GM19395 (cell line): ENCODE data around the gene SLC25A21.
"Not testable (repeated sequence)": the region's sequence is repeated elsewhere in the genome, so short reads cannot be mapped to it uniquely, and the experiment has no call there.

Source experiments
- ATAC-seq: cut with Tn5 transposase; IDR thresholded peaks from one replicate; pipeline ENCODE4 v1.9.1; 2021; ENCODE audit warnings: mild to moderate bottlenecking, moderate library complexity; ENCODE audit not compliant: unreplicated experiment

Gene SLC25A21

GRCh38 chr14:37187294-37187693, 14.9 kb upstream of the SLC25A21 start:
- no peak for ATAC-seq

- no peak for ATAC-seq
Observed at GRCh38 chr14:37186865-37187264, 14.5 kb upstream of the SLC25A21 start.

GRCh38 chr14:37185670-37186069, 13.3 kb upstream of the SLC25A21 start:
- ATAC-seq = no peak

- not testable (repeated sequence) for ATAC-seq
Observed at GRCh38 chr14:37184520-37184919, 12.1 kb upstream of the SLC25A21 start.

- no peak for ATAC-seq
Observed at GRCh38 chr14:37181441-37181840, 9.0 kb upstream of the SLC25A21 start.

GRCh38 chr14:37180886-37181285, 8.5 kb upstream of the SLC25A21 start:
- not testable (repeated sequence) for ATAC-seq

- no peak for ATAC-seq
Observed at GRCh38 chr14:37179896-37180502, 7.6 kb upstream of the SLC25A21 start.

- no peak for ATAC-seq
Observed at GRCh38 chr14:37172936-37173614, 669 bp upstream of the SLC25A21 start.

- ATAC-seq = no peak
Observed at GRCh38 chr14:37171678-37172023, 755 bp downstream of the SLC25A21 start.

GRCh38 chr14:37170993-37171392, 1.4 kb downstream of the SLC25A21 start:
- no peak for ATAC-seq

GRCh38 chr14:37170237-37170636, 2.2 kb downstream of the SLC25A21 start:
- no peak for ATAC-seq

GRCh38 chr14:37168721-37169120, 3.7 kb downstream of the SLC25A21 start:
- ATAC-seq = no peak

- no peak for ATAC-seq
Observed at GRCh38 chr14:37167151-37168047, 5.0 kb downstream of the SLC25A21 start.

GRCh38 chr14:37165794-37166193, 6.6 kb downstream of the SLC25A21 start:
- ATAC-seq = no peak

- ATAC-seq = not testable (repeated sequence)
Observed at GRCh38 chr14:37162307-37162706, 10.1 kb downstream of the SLC25A21 start.

GRCh38 chr14:37157987-37158386, 14.4 kb downstream of the SLC25A21 start:
- ATAC-seq = no peak

GRCh38 chr14:37153483-37153882, 18.9 kb downstream of the SLC25A21 start:
- ATAC-seq = no peak

- ATAC-seq = no peak
Observed at GRCh38 chr14:37153005-37153404, 19.4 kb downstream of the SLC25A21 start.

- no peak for ATAC-seq
Observed at GRCh38 chr14:37150414-37150813, 22.0 kb downstream of the SLC25A21 start.

GRCh38 chr14:37147310-37147880, 25.0 kb downstream of the SLC25A21 start:
- no peak for ATAC-seq

GRCh38 chr14:37146438-37146837, 26.0 kb downstream of the SLC25A21 start:
- not testable (repeated sequence) for ATAC-seq
